Caco-2 (cell line): ENCODE measurements around the gene VAX1. TPM values are rescaled to one million over a fixed set of nuclear protein-coding genes. Genes with fewer than 3 reads are reported as not detected.

Experiments used
- BruUV-seq: library from RNA; stranded (reverse); fragments of 400-500 nt; replicated peaks from 2 replicates; lab custom pipeline; 2021; lab: Mats Ljungman, UMichigan
- CTCF ChIA-PET: fragments of 300-600 bp; sonication (Branson Sonifier 250); formaldehyde crosslinking; loops from one replicate; lab custom pipeline; 2022; ENCODE audit warnings: antibody characterized with exemption; lab: Charles Lee
- POLR2A ChIA-PET: fragments of 300-600 bp; sonication (Branson Sonifier 250); formaldehyde crosslinking; loops from one replicate; lab custom pipeline; 2022; ENCODE audit warnings: antibody characterized with exemption; lab: Charles Lee
- DNase-seq, 2 experiments: peaks; one replicate each; pipeline versions ENCODE4 v3.0.0 to v3.0.0-alpha.2; 2020 to 2022
- H3K27me3 ChIP-seq: replicated peaks from 2 replicates; pipeline ENCODE4 v1.6.0; 2011; ENCODE audit warnings: low read length; ENCODE audit not compliant: control insufficient read depth, insufficient read depth
- H3K36me3 ChIP-seq: 2 replicates; pipeline ENCODE4 v1.5.1; 2011; ENCODE audit warnings: low read length; ENCODE audit not compliant: control insufficient read depth, insufficient read depth
- H3K4me1 ChIP-seq: fragments of 250-450 bp; sonication (Bioruptor Pico); 2 replicates; pipeline ENCODE4 v1.5.1; 2020; ENCODE audit warnings: mild to moderate bottlenecking
- H3K4me3 ChIP-seq: 2 replicates; pipeline ENCODE4 v1.5.1; 2011; ENCODE audit warnings: low read depth, mild to moderate bottlenecking, control low read depth, low read length
- H3K9me3 ChIP-seq: fragments of 250-450 bp; sonication (Bioruptor Pico); 2 replicates; pipeline ENCODE4 v1.5.1; 2020; ENCODE audit warnings: mild to moderate bottlenecking, moderate library complexity
- H3K27ac Mint-ChIP-seq: one replicate; pipeline ENCODE4 v1.8.0; 2022; ENCODE audit warnings: mixed read lengths; ENCODE audit not compliant: unreplicated experiment
- H3K27me3 Mint-ChIP-seq: one replicate; pipeline ENCODE4 v1.8.0; 2022; ENCODE audit warnings: mixed read lengths; ENCODE audit not compliant: insufficient read depth, unreplicated experiment
- H3K36me3 Mint-ChIP-seq: one replicate; pipeline ENCODE4 v1.8.0; 2022; ENCODE audit warnings: mild to moderate bottlenecking, mixed read lengths; ENCODE audit not compliant: insufficient read depth, unreplicated experiment
- H3K4me1 Mint-ChIP-seq: one replicate; pipeline ENCODE4 v1.8.0; 2022; ENCODE audit warnings: low read depth, mixed read lengths; ENCODE audit not compliant: unreplicated experiment
- H3K4me3 Mint-ChIP-seq: one replicate; pipeline ENCODE4 v1.8.0; 2022; ENCODE audit warnings: mild to moderate bottlenecking, moderate library complexity, mixed read lengths; ENCODE audit not compliant: unreplicated experiment
- H3K9me3 Mint-ChIP-seq: one replicate; pipeline ENCODE4 v1.8.0; 2022; ENCODE audit warnings: mixed read lengths; ENCODE audit not compliant: unreplicated experiment
- intact Hi-C: fragments of 100-400 bp; cut with micrococcal nuclease; formaldehyde crosslinking; loops from one replicate; pipeline ENCODE4 v1.10.0; 2022; ENCODE audit not compliant: unreplicated experiment
- total RNA-seq: library from RNA; stranded (reverse); gene quantifications from 2 replicates; pipeline ENCODE4 v1.2.3, GENCODE V29; 2022
- TF ChIP-seq, protein P1 (sequence below), 2 experiments: fragments of 200-600 bp in 1 of 2; IDR thresholded peaks; 1 replicate in 1 of 2; 2 replicates in 1 of 2; pipeline versions ENCODE4 v1.5.1 to v1.8.0; 2011 to 2022; ENCODE audit warnings: antibody characterized with exemption in 1 of 2, control low read depth in 1 of 2, inconsistent platforms in 1 of 2, low read depth in 1 of 2, low read length in 1 of 2, mild to moderate bottlenecking in 1 of 2, moderate library complexity in 1 of 2; ENCODE audit not compliant: insufficient read depth in 1 of 2, severe bottlenecking in 1 of 2, unreplicated experiment in 1 of 2

The VAX1 gene
- total RNA-seq, 1 experiment from 2014 or later, result not detected

- Mint-ChIP-seq H3K4me1 (no peaks in the 10 kb centered on the region), H3K36me3 (no peaks in the 10 kb centered on the region), H3K9me3 (no peaks in the 10 kb centered on the region), H3K27ac (no peak overlapping the region), H3K4me3 (peak overlapping the region; percentile 39), H3K27me3 (peaks cover 36% of the 10 kb centered on the region)
- ChIA-PET CTCF (interaction anchor here (0.6 to 5.7 kb wide), 4 partner anchors 10 to 369 kb away, joined by 3 to 50 read pairs (median 29); no protein-coding TSS in a partner anchor), POLR2A (no interaction called here)
- intact Hi-C loops, result loop anchor here (1.0 to 10.0 kb wide), 3 partner anchors 53 to 368 kb away; partner anchors contain the start of gene SHTN1
- BruUV-seq, result no TSS peak
- Histone ChIP-seq H3K9me3 (no peaks in the 10 kb centered on the region), H3K4me3 (peak overlapping the region; percentile 29), H3K36me3 (no peaks in the 10 kb centered on the region), H3K4me1 (peaks cover 18% of the 10 kb centered on the region), H3K27me3 (peaks cover 6% of the 10 kb centered on the region)
- peak in 1 of 2 experiments; percentile 8 for DNase-seq
- TF ChIP-seq, protein P1, sequence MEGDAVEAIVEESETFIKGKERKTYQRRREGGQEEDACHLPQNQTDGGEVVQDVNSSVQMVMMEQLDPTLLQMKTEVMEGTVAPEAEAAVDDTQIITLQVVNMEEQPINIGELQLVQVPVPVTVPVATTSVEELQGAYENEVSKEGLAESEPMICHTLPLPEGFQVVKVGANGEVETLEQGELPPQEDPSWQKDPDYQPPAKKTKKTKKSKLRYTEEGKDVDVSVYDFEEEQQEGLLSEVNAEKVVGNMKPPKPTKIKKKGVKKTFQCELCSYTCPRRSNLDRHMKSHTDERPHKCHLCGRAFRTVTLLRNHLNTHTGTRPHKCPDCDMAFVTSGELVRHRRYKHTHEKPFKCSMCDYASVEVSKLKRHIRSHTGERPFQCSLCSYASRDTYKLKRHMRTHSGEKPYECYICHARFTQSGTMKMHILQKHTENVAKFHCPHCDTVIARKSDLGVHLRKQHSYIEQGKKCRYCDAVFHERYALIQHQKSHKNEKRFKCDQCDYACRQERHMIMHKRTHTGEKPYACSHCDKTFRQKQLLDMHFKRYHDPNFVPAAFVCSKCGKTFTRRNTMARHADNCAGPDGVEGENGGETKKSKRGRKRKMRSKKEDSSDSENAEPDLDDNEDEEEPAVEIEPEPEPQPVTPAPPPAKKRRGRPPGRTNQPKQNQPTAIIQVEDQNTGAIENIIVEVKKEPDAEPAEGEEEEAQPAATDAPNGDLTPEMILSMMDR (IDR thresholded peaks at IDR 0.05; ENCODE audit: insufficient read depth in 1 of 2, low read depth in 1 of 2, low read length in 1 of 2, severe bottlenecking in 1 of 2, unreplicated experiment in 1 of 2), result no peak
These were observed 26.8 kb upstream of the VAX1 start for GRCh38 chr10:117164592-117165537.

DNA sequence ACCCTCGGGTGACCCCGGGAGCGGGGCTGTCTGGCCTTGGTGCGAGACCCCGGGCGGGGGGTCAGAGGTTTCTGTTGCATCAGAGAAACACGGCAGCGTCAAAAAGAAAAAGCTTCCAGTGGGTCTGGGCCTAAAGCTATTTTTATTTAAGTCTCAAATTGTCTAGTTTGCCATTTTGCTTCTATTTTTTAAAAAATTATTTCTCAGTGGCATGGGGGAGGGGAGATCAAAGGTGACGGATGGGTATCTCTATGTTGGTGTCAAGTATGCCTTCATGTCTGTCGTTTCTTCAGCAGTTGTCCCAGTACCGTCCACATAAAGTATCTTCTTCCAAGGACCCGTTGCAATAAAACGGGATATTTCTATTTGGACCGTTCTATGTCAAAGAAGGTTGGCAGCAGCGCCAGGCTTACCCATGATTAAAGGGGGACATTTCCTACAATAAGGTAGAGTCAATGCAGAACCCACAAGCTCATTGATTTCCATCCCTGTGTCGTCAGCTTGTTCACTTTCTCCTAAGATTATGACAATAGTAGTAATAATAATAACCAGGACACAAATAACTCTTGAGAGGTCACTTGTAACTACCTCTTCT lies 26.0 kb upstream of the VAX1 start:
- TF ChIP-seq, protein P1 (IDR thresholded peaks at IDR 0.05; ENCODE audit: insufficient read depth in 1 of 2, low read depth in 1 of 2, low read length in 1 of 2, severe bottlenecking in 1 of 2, unreplicated experiment in 1 of 2), result no peak
- no peaks in the 10 kb centered on the region for H3K36me3 Mint-ChIP-seq
- CTCF ChIA-PET, result no interaction called here
- Histone ChIP-seq H3K9me3 (no peaks in the 10 kb centered on the region), H3K27me3 (peaks cover 6% of the 10 kb centered on the region), H3K4me1 (peaks cover 18% of the 10 kb centered on the region), H3K4me3 (no peak overlapping the region), H3K36me3 (no peaks in the 10 kb centered on the region)
- intact Hi-C loops, result loop anchor here (10.0 kb wide), 1 partner anchor 159 kb away; the partner anchor contains the start of gene SHTN1
- no peaks in the 10 kb centered on the region for H3K9me3 Mint-ChIP-seq
- POLR2A ChIA-PET, result no interaction called here
- peaks cover 38% of the 10 kb centered on the region for H3K27me3 Mint-ChIP-seq
- no peak overlapping the region for H3K27ac Mint-ChIP-seq
- H3K4me3 Mint-ChIP-seq, result peak overlapping the region; percentile 39
- H3K4me1 Mint-ChIP-seq, result no peaks in the 10 kb centered on the region
- no peak for DNase-seq
- no TSS peak for BruUV-seq
